HepG2 (cell line): ENCODE results near the gene ADORA2B. TPM values are rescaled to one million over a fixed set of nuclear protein-coding genes. Genes with fewer than 3 reads are reported as not detected.

Experiments
- CBFB ChIP-seq: sonication (generic); formaldehyde crosslinking; IDR thresholded peaks from 2 replicates; pipeline ENCODE4 v1.4.0; 2020; ENCODE audit warnings: missing genetic modification reagents
- CEBPB ChIP-seq: IDR thresholded peaks from 2 replicates; pipeline ENCODE4 v1.6.1; 2011; ENCODE audit warnings: low read depth, low read length, improper control_type of control experiment, borderline replicate concordance
- EHMT2 ChIP-seq: fragments of 200-600 bp; sonication (generic); IDR thresholded peaks from 2 replicates; pipeline ENCODE4 v1.7.0; 2017; ENCODE audit warnings: antibody characterized with exemption, low read depth, low read length, borderline replicate concordance
- GABPA ChIP-seq, 2 experiments: IDR thresholded peaks; 2 replicates each; pipeline ENCODE4 v1.6.1; 2011 to 2016; ENCODE audit warnings: low read depth in 2 of 2, low read length in 1 of 2, missing biosample characterization in 1 of 2, missing genetic modification characterization in 1 of 2
- HDAC1 ChIP-seq: sonication (generic); formaldehyde crosslinking; IDR thresholded peaks from 2 replicates; pipeline ENCODE4 v1.5.1; 2020; ENCODE audit warnings: mild to moderate bottlenecking, missing genetic modification reagents
- HIVEP1 ChIP-seq: sonication (generic); formaldehyde crosslinking; IDR thresholded peaks from 2 replicates; pipeline ENCODE4 v1.4.0; 2020; ENCODE audit warnings: mild to moderate bottlenecking, missing genetic modification reagents
- HOXA3 ChIP-seq: sonication (generic); formaldehyde crosslinking; IDR thresholded peaks from 2 replicates; pipeline ENCODE4 v1.5.0; 2020; ENCODE audit warnings: missing genetic modification reagents
- MAF1 ChIP-seq: sonication (generic); formaldehyde crosslinking; IDR thresholded peaks from 2 replicates; pipeline ENCODE4 v1.5.0; 2020; ENCODE audit warnings: missing genetic modification reagents, borderline replicate concordance
- NFE2 ChIP-seq: sonication (generic); formaldehyde crosslinking; IDR thresholded peaks from 2 replicates; pipeline ENCODE4 v1.4.0; 2020; ENCODE audit warnings: missing genetic modification reagents
- ZBTB7A ChIP-seq: sonication (generic); formaldehyde crosslinking; IDR thresholded peaks from 2 replicates; pipeline ENCODE4 v1.8.0; 2022; ENCODE audit warnings: mild to moderate bottlenecking, missing genetic modification reagents
- ZEB1 ChIP-seq: IDR thresholded peaks from 2 replicates; pipeline ENCODE4 v1.6.1; 2012; ENCODE audit warnings: mild to moderate bottlenecking, low read depth, inconsistent platforms; ENCODE audit not compliant: insufficient replicate concordance
- ZNF180 ChIP-seq: sonication (generic); formaldehyde crosslinking; IDR thresholded peaks from 2 replicates; pipeline ENCODE4 v1.4.0; 2020; ENCODE audit warnings: low read depth, missing genetic modification reagents, borderline replicate concordance
- ZNF350 ChIP-seq: sonication (generic); formaldehyde crosslinking; IDR thresholded peaks from 2 replicates; pipeline ENCODE4 v1.4.0; 2020; ENCODE audit warnings: mild to moderate bottlenecking, low read depth, missing genetic modification reagents, borderline replicate concordance
- ZNF383 ChIP-seq: sonication (generic); formaldehyde crosslinking; IDR thresholded peaks from 2 replicates; pipeline ENCODE4 v1.4.0; 2020; ENCODE audit warnings: missing genetic modification reagents, mild to moderate bottlenecking, borderline replicate concordance
- ZNF468 ChIP-seq: sonication (generic); formaldehyde crosslinking; IDR thresholded peaks from 2 replicates; pipeline ENCODE4 v1.8.0; 2022; ENCODE audit warnings: mild to moderate bottlenecking, moderate library complexity, missing genetic modification reagents
- ZNF589 ChIP-seq: sonication (generic); formaldehyde crosslinking; conservative IDR thresholded peaks from 2 replicates; pipeline ENCODE4 v1.8.0; 2022; ENCODE audit warnings: mild to moderate bottlenecking, moderate library complexity, missing genetic modification reagents
- ZNF607 ChIP-seq: sonication (generic); formaldehyde crosslinking; IDR thresholded peaks from 2 replicates; pipeline ENCODE4 v1.5.1; 2020; ENCODE audit warnings: missing genetic modification reagents, mild to moderate bottlenecking, borderline replicate concordance
- polyA plus RNA-seq, 8 experiments: library from polyadenylated mRNA; depleted of rRNA in 3 of 8; stranded (reverse) in 7 of 8; unstranded in 1 of 8; fragments of >200 nt; fragmentation: Illumina TruSeq in 4 of 8; extraction: Trizol in 4 of 8; gene quantifications; 2 replicates each; pipeline versions ENCODE4 v1.2.1 to v1.2.3, GENCODE V29; 2011 to 2016; ENCODE audit warnings: low read depth in 4 of 8, missing spikeins in 1 of 8, mixed read lengths in 1 of 8; ENCODE audit not compliant: insufficient read depth in 1 of 8
- total RNA-seq, 5 experiments: library from RNA; depleted of rRNA; stranded (reverse); fragments of >200 nt; fragmentation: Illumina TruSeq; extraction: Trizol; gene quantifications; 2 replicates each; pipeline ENCODE4 v1.2.3, GENCODE V29; 2016; ENCODE audit warnings: low read depth in 1 of 5
- TF ChIP-seq, protein P1 (sequence below): sonication (generic); formaldehyde crosslinking; IDR thresholded peaks from 2 replicates; pipeline ENCODE4 v1.9.0; 2021; ENCODE audit warnings: missing genetic modification reagents, mild to moderate bottlenecking, borderline replicate concordance
- TF ChIP-seq, protein P2 (sequence below): sonication (generic); formaldehyde crosslinking; IDR thresholded peaks from 2 replicates; pipeline ENCODE4 v1.5.1; 2020; ENCODE audit warnings: missing genetic modification reagents, mild to moderate bottlenecking, borderline replicate concordance
- TF ChIP-seq, protein P3 (sequence below): sonication (generic); formaldehyde crosslinking; IDR thresholded peaks from 2 replicates; pipeline ENCODE4 v1.5.1; 2020; ENCODE audit warnings: mild to moderate bottlenecking, missing genetic modification reagents, moderate library complexity
- TF ChIP-seq, protein P4 (sequence below): IDR thresholded peaks from 2 replicates; pipeline ENCODE4 v1.6.1; 2016; ENCODE audit warnings: missing biosample characterization, missing genetic modification reagents, low read depth
- TF ChIP-seq, protein P5 (sequence below): IDR thresholded peaks from 2 replicates; pipeline ENCODE4 v1.6.1; 2016; ENCODE audit warnings: low read depth, control low read depth

The ADORA2B gene
- total and polyA plus RNA-seq, 2 of the 13 experiments (the other 11 are each of a cell fraction or from before 2014, with no cell fraction given) = 10.4 to 20.0 TPM

DNA sequence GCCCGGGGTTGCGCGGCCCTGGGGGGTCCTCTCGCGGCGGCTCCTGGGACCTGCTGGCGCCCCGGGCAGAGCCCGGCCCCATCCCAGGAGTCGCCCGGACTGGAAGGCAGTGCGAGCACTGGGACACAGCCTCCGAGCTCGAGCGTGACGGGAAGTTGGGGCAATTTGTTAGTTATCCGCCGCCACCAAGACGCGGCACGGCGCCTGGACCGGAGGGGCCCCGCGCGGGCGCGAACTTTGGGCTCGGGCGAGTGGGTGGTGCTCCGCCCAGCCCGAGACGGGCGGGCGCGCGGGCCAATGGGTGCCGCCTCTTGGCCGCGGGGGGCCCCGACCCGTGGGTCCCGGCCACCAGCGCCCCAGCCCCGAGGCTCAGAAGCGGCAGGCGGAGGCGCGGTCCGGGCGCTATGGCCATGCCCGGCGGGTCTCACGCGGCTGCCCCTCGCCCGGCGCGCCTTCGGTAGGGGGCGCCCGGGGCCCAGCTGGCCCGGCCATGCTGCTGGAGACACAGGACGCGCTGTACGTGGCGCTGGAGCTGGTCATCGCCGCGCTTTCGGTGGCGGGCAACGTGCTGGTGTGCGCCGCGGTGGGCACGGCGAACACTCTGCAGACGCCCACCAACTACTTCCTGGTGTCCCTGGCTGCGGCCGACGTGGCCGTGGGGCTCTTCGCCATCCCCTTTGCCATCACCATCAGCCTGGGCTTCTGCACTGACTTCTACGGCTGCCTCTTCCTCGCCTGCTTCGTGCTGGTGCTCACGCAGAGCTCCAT is at the start of gene ADORA2B (continued):
- TF ChIP-seq, protein P1, sequence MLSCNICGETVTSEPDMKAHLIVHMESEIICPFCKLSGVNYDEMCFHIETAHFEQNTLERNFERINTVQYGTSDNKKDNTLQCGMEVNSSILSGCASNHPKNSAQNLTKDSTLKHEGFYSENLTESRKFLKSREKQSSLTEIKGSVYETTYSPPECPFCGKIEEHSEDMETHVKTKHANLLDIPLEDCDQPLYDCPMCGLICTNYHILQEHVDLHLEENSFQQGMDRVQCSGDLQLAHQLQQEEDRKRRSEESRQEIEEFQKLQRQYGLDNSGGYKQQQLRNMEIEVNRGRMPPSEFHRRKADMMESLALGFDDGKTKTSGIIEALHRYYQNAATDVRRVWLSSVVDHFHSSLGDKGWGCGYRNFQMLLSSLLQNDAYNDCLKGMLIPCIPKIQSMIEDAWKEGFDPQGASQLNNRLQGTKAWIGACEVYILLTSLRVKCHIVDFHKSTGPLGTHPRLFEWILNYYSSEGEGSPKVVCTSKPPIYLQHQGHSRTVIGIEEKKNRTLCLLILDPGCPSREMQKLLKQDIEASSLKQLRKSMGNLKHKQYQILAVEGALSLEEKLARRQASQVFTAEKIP = no peak
- TF ChIP-seq CBFB (0 out of 2 replicates have a peak, but pooled peaks have one; percentile 32), ZBTB7A (CRISPR knock-in tag) (peak; percentile 67; the same call in 1 of the 2 replicates), EHMT2 (no peak), ZNF383 (CRISPR knock-in tag) (0 out of 2 replicates have a peak, but pooled peaks have one; percentile 24), CEBPB (no peak), MAF1 (CRISPR knock-in tag) (no peak), ZNF589 (CRISPR knock-in tag) (no peak), HDAC1 (CRISPR knock-in tag) (peak; percentile 55), ZNF607 (CRISPR knock-in tag) (no peak; the same call in 1 of the 2 replicates), NFE2 (CRISPR knock-in tag) (0 out of 2 replicates have a peak, but pooled peaks have one; percentile 21), ZEB1 (no peak), ZNF468 (CRISPR knock-in tag) (peak; percentile 84; the same call in 1 of the 2 replicates), HIVEP1 (CRISPR knock-in tag) (0 out of 2 replicates have a peak, but pooled peaks have one; percentile 72), GABPA (IDR thresholded peaks at IDR 0.05; ENCODE audit: low read depth, low read length) (no peak), GABPA (CRISPR knock-in tag; IDR thresholded peaks at IDR 0.05; ENCODE audit: low read depth) (no peak), ZNF350 (CRISPR knock-in tag) (no peak), ZNF180 (no peak), HOXA3 (CRISPR knock-in tag) (peak; percentile 86)
- TF ChIP-seq, protein P2, sequence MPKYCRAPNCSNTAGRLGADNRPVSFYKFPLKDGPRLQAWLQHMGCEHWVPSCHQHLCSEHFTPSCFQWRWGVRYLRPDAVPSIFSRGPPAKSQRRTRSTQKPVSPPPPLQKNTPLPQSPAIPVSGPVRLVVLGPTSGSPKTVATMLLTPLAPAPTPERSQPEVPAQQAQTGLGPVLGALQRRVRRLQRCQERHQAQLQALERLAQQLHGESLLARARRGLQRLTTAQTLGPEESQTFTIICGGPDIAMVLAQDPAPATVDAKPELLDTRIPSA = no peak
- TF ChIP-seq, protein P3, sequence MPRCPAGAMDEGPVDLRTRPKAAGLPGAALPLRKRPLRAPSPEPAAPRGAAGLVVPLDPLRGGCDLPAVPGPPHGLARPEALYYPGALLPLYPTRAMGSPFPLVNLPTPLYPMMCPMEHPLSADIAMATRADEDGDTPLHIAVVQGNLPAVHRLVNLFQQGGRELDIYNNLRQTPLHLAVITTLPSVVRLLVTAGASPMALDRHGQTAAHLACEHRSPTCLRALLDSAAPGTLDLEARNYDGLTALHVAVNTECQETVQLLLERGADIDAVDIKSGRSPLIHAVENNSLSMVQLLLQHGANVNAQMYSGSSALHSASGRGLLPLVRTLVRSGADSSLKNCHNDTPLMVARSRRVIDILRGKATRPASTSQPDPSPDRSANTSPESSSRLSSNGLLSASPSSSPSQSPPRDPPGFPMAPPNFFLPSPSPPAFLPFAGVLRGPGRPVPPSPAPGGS (CRISPR knock-in tag) = no peak
- TF ChIP-seq, protein P4, sequence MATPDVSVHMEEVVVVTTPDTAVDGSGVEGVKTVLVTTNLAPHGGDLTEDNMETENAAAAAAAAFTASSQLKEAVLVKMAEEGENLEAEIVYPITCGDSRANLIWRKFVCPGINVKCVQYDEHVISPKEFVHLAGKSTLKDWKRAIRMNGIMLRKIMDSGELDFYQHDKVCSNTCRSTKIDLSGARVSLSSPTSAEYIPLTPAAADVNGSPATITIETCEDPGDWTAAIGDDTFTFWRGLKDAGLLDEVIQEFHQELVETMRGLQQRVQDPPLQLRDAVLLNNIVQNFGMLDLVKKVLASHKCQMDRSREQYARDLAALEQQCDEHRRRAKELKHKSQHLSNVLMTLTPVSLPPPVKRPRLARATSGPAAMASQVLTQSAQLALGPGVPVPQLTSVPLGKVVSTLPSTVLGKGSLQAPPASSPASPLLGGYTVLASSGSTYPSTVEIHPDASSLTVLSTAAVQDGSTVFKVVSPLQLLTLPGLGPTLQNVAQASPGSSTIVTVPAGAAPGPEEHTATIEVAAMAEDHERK (CRISPR knock-in tag) = peak; percentile 45; the same call in 1 of the 2 replicates
- TF ChIP-seq, protein P5, sequence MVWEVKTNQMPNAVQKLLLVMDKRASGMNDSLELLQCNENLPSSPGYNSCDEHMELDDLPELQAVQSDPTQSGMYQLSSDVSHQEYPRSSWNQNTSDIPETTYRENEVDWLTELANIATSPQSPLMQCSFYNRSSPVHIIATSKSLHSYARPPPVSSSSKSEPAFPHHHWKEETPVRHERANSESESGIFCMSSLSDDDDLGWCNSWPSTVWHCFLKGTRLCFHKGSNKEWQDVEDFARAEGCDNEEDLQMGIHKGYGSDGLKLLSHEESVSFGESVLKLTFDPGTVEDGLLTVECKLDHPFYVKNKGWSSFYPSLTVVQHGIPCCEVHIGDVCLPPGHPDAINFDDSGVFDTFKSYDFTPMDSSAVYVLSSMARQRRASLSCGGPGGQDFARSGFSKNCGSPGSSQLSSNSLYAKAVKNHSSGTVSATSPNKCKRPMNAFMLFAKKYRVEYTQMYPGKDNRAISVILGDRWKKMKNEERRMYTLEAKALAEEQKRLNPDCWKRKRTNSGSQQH (CRISPR knock-in tag) = no peak
